Esophagus muscularis mucosa (tissue), 3 donors: Measurements from ENCODE around the gene VIPAS39.

ENCODE experiments used
- POLR2A ChIP-seq: fragments of 450-650 bp; IDR thresholded peaks from one replicate; pipeline ENCODE4 v1.6.1; 2017; ENCODE audit warnings: antibody characterized with exemption, moderate library complexity, mild to moderate bottlenecking, low read depth
- POLR2AphosphoS5 ChIP-seq, 2 donors: sonication (generic); formaldehyde crosslinking; IDR thresholded peaks; one replicate each; pipeline ENCODE4 v1.6.1; 2017; ENCODE audit warnings: antibody characterized with exemption in 2 of 2
- TF ChIP-seq, protein P1 (sequence below), 3 experiments: fragments of 200-600 bp in 2 of 3; fragments of 450-650 bp in 1 of 3; sonication (generic) in 2 of 3; IDR thresholded peaks; one replicate each; pipeline ENCODE4 v1.5.1; 2017 to 2019; ENCODE audit warnings: antibody characterized with exemption in 3 of 3, mild to moderate bottlenecking in 2 of 3, moderate library complexity in 1 of 3

DNA sequence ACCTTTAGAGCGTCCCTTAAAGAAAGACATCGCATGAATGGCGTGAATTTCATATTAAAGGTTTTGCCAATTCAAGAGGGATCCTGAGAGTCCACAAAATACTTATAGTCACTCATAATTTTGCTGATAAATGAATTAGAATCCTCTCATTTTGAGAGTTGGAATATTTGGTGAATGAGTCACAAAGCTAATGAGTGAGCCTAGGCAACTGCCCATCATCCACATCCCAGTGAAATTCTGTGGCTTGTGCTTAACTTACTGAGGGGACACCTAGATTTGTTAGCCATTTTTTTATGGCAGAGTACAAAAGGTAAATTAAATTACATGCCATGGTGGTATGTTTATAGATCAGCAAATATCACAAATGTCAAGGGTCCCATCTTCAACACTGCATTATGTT, 21.4 kb downstream of the VIPAS39 start:
- TF ChIP-seq POLR2AphosphoS5 (IDR thresholded peaks at IDR 0.05) (no peak), POLR2A (no peak)
- TF ChIP-seq, protein P1, sequence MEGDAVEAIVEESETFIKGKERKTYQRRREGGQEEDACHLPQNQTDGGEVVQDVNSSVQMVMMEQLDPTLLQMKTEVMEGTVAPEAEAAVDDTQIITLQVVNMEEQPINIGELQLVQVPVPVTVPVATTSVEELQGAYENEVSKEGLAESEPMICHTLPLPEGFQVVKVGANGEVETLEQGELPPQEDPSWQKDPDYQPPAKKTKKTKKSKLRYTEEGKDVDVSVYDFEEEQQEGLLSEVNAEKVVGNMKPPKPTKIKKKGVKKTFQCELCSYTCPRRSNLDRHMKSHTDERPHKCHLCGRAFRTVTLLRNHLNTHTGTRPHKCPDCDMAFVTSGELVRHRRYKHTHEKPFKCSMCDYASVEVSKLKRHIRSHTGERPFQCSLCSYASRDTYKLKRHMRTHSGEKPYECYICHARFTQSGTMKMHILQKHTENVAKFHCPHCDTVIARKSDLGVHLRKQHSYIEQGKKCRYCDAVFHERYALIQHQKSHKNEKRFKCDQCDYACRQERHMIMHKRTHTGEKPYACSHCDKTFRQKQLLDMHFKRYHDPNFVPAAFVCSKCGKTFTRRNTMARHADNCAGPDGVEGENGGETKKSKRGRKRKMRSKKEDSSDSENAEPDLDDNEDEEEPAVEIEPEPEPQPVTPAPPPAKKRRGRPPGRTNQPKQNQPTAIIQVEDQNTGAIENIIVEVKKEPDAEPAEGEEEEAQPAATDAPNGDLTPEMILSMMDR (IDR thresholded peaks at IDR 0.05) = no peak
